ENCODE data around the gene PVR. TPM values are rescaled to one million over a fixed set of nuclear protein-coding genes. Genes with fewer than 3 reads are reported as not detected.
"Not testable (repeated sequence)": the region's sequence is repeated elsewhere in the genome, so short reads cannot be mapped to it uniquely, and the experiment has no call there.

Gene PVR
- total RNA-seq, 3 donors from 2014 or later, result 8.5 to 30.2 (median 22.0) TPM

DNA sequence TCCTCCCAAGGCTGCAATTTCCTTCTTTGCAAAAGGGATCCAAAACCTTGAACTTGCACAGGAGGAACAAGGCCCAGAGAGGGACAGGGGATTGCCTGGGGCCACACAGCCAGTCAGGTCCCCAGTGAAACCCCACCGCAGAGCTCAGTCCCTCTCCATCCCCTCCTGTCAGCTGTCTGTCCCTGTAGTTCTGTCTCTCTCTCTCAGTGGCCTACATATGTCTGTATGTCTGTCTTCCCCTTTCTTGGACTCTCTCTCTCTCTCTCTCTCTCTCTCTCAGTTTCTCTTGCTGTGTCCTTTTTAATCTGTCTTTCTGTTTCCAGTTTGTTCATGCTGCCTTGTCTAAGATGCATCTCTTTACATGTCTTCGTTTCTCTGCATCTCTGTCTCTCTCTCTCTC lies 39.1 kb downstream of the PVR start:
- Histone ChIP-seq H3K36me3 (no peaks in the 10 kb centered on the region), H3K4me3 (no peak overlapping the region), H3K27ac (no peak overlapping the region), H3K27me3 (no peaks in the 10 kb centered on the region), H3K4me1 (no peaks in the 10 kb centered on the region), H3K9me3 (no peaks in the 10 kb centered on the region)
- TF ChIP-seq POLR2AphosphoS5 (IDR thresholded peaks at IDR 0.05), result no peak
- TF ChIP-seq POLR2A (IDR thresholded peaks at IDR 0.05), result no peak
- TF ChIP-seq, protein P1, sequence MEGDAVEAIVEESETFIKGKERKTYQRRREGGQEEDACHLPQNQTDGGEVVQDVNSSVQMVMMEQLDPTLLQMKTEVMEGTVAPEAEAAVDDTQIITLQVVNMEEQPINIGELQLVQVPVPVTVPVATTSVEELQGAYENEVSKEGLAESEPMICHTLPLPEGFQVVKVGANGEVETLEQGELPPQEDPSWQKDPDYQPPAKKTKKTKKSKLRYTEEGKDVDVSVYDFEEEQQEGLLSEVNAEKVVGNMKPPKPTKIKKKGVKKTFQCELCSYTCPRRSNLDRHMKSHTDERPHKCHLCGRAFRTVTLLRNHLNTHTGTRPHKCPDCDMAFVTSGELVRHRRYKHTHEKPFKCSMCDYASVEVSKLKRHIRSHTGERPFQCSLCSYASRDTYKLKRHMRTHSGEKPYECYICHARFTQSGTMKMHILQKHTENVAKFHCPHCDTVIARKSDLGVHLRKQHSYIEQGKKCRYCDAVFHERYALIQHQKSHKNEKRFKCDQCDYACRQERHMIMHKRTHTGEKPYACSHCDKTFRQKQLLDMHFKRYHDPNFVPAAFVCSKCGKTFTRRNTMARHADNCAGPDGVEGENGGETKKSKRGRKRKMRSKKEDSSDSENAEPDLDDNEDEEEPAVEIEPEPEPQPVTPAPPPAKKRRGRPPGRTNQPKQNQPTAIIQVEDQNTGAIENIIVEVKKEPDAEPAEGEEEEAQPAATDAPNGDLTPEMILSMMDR (IDR thresholded peaks at IDR 0.05), result no peak
- intact Hi-C loops (cut with DNase I; ENCODE audit: low total_unique reads), result no loop called here
- DNase-seq (ENCODE audit: low spot score in 2 of 2), result no peak

DNA sequence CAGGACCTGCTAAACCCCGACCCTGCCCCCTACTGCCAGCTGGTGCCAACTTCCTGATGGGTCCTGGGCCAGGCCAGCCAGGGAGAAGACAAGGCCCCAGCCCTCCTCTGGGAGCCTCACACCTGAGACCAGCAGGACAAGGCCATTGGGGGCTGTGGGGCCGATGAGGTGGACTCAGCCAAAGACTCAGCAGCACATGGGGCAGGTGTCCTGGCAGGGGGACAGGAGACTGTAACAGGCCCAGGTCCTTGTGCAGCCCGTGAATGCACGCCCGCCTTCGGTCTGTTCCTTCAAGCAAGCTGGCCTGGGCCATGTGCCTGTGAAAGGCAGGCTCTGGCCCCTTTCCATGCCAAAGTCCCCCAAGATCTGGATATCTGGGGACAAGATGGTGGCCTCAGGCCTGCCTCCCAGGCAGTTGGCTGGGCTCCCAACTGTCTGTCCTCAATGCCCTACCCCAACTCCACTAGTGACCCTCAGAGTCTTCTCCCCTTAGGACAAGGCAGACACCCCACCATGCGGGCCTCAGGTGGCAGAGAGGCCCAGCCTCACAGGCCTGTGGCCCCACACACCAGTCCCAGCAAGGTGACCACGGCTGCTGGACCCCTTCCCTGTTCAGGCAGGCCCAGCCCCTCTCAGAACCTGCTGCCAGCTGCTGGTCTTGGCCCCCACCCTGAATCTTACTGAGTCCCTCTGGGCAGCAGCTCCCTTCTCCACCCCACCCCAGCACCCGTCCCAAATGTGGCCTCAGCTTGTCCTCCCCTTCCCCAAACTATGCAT lies 39.9 kb downstream of the PVR start:
- no peaks in the 10 kb centered on the region for H3K36me3 ChIP-seq
- H3K27ac ChIP-seq, result peak overlapping the region in 1 of 2 donors; percentile 29
- intact Hi-C loops (cut with DNase I; ENCODE audit: low total_unique reads), result loop anchor here (1.0 kb wide), 1 partner anchor 27 kb away; no protein-coding TSS in a partner anchor

DNA sequence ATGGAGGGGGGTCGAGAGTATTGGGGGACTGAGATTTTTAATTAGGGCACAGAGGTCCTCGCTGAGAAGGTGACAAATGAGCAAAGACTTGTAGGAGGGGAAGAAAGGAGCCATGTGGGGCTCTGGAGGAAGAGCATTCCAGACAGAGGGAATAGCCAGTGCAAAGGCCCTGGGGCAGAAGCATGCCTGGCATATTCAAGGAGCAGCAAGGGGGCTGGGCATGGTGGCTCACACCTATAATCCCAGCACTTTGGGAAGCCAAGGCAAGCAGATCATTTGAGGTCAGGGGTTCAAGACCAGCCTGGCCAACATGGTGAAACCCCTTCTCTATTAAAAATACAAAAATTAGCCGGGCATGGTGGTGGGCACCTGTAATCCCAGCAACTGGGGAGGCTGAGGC lies 40.7 kb downstream of the PVR start:
- intact Hi-C loops (cut with DNase I; ENCODE audit: low total_unique reads), result loop anchor here (1.0 kb wide), 1 partner anchor 26 kb away; no protein-coding TSS in a partner anchor
- not testable (repeated sequence) for H3K4me1 ChIP-seq; H3K27me3 ChIP-seq; H3K36me3 ChIP-seq; DNase-seq (ENCODE audit: low spot score in 2 of 2); H3K27ac ChIP-seq; H3K9me3 ChIP-seq; H3K4me3 ChIP-seq

More for the DNA sequence above, 39.9 kb downstream of the PVR start:
- Histone ChIP-seq H3K4me1 (no peaks in the 10 kb centered on the region), H3K9me3 (no peaks in the 10 kb centered on the region), H3K4me3 (no peak overlapping the region), H3K27me3 (no peaks in the 10 kb centered on the region)
- no peak for TF ChIP-seq POLR2AphosphoS5 (IDR thresholded peaks at IDR 0.05)
- TF ChIP-seq, protein P1 (IDR thresholded peaks at IDR 0.05), result no peak
- TF ChIP-seq POLR2A (IDR thresholded peaks at IDR 0.05), result no peak
- DNase-seq (ENCODE audit: low spot score in 2 of 2), result no peak

DNA sequence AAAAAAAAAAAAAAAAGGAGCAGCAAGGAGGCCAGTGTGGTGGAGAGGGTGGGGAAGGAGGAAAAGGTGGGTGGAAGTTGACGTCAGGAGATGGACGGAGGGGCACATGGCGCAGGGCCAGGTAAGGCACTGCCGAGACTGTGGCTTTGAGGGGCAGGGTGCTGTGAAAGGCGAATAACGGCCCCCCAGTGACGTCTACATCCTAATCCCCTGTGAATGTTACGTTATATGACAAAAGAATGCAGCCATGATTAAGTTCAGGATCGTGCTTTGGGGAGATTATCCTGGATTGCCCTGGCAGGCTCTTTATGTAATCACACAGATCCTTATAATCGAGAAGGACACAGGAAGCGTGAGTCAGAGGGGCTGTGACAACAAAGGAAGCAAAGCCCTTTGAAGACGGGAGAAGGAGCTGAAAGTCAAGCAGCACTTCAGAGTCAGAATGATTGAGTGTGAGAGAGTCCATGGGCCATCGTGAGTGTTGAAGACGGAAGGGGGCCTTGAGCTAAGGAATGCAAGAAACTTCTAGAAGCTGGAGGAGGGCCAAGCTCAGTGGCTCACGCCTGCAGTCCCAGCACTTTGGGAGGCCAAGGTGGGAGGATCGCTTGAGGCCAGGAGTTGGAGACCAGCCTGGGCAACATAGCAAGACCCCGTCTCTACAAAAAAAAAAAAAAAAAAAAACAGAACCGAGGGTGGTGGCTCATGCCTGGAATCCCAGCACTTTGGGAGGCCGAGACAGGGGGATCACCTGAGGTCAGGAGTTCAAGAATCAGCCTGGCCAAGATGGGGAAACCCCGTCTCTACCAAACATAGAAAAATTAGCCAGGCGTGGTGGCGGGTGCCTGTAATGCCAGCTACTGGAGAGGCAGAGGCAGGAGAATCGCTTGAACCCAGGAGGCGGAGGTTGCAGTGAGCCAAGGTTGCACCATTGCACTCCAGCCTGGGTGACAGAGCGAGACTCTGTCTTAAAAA lies 41.5 kb downstream of the PVR start:
- intact Hi-C loops (cut with DNase I; ENCODE audit: low total_unique reads), result loop anchor here (1.0 kb wide), 1 partner anchor 25 kb away; no protein-coding TSS in a partner anchor
- H3K4me1 ChIP-seq, result no peaks in the 10 kb centered on the region
- no peak overlapping the region for H3K27ac ChIP-seq
- no peaks in the 10 kb centered on the region for H3K9me3 ChIP-seq
- H3K36me3 ChIP-seq, result no peaks in the 10 kb centered on the region
- TF ChIP-seq POLR2A (IDR thresholded peaks at IDR 0.05), result no peak
- TF ChIP-seq POLR2AphosphoS5 (IDR thresholded peaks at IDR 0.05), result no peak
- TF ChIP-seq, protein P1 (IDR thresholded peaks at IDR 0.05), result no peak
- DNase-seq (ENCODE audit: low spot score in 2 of 2), result no peak
- H3K4me3 ChIP-seq, result no peak overlapping the region
- H3K27me3 ChIP-seq, result no peaks in the 10 kb centered on the region

DNA sequence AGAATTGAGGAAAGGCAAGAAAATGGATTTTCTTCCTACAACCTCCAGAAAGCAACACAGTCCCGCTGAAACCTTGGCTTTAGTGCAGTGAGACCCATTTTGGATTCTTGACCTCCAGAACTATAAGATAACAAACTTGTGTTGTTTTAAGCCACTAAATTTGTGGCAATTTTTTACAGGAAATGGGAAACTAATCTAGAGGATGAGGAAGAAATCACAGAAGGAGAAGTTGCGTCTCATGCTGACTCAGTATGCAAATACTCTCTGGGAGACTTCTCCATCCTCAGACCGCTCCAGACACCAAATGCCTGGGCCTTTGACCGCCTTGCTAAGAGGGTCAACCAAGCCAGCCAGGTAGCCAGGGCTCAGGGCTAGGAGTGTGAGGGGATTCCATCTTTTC lies 42.2 kb downstream of the PVR start:
- Histone ChIP-seq H3K4me1 (no peaks in the 10 kb centered on the region), H3K4me3 (no peak overlapping the region), H3K27me3 (no peaks in the 10 kb centered on the region), H3K9me3 (no peaks in the 10 kb centered on the region), H3K36me3 (no peaks in the 10 kb centered on the region), H3K27ac (no peak overlapping the region)
- TF ChIP-seq, protein P1 (IDR thresholded peaks at IDR 0.05), result no peak
- TF ChIP-seq POLR2A (IDR thresholded peaks at IDR 0.05) (no peak), POLR2AphosphoS5 (IDR thresholded peaks at IDR 0.05) (no peak)
- intact Hi-C loops (cut with DNase I; ENCODE audit: low total_unique reads), result no loop called here
- DNase-seq (ENCODE audit: low spot score in 2 of 2), result no peak

Measured in breast epithelium (tissue), 4 donors.